ENCODE data around the gene ZNG1F.
"Not testable (repeated sequence)": the region's sequence is repeated elsewhere in the genome, so short reads cannot be mapped to it uniquely, and the experiment has no call there.

ZNG1F gene

DNA sequence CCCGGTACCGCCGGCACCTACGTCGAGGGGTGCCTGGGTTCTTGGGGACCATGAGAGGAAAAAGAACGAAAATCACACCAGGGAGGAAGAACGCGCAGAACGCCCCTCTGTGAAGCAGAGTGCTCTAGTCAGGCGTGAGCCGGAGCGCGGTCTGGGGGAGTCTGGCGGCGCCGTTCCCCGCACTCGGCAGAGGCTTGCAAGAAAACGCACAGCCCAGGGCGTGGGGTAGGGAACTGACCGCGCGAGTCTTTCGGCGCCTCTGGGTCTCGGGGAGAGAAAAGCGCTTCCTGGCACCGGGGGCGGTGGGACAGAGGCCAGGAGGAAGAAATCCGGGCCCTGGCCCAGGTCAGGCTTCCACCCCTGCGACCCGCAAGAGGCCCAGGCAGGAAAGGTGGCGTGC is 65.3 kb downstream of the ZNG1F start:
- not testable (repeated sequence) for DNase-seq (ENCODE audit: low read depth in 2 of 3, low spot score in 1 of 3)

DNA sequence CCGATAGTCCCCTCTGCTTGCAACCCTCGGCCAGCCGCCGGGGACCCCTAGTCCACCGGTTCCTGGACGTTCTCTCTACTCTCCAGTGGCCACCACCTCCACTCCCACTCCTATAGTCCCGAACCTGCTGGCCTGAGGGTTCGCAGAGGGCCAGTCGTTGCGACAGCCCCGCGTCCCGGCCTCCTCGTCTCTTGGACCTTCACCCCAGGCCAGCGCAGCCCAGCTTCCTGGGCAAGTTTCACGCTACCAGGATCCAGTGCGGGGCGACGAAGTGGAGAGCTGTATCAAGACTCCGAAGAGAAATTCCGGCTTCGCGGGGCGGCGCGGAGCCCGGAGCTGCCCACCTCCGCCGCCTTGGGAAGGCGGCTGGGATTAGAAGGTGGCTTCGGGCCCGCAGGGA is 65.7 kb downstream of the ZNG1F start:
- DNase-seq (ENCODE audit: low read depth in 2 of 3, low spot score in 1 of 3) = not testable (repeated sequence)

DNA sequence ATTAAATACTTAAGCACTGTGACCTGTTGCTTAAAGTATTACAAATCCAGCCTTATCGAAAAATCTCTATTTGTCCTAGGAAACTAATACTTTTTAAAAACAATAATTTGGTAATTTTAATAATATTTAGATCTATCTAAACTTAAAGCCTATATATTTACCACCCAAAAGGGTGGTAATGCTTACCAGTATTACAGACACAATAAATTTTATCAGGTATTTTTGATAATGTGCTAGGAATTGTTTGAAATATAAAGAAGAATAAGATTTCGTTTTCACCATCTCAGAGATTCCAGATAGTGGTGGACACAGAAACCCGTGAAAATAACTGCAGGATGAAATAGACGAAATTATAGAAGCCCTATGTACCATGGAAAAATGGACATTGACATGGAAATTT is 68.4 kb downstream of the ZNG1F start:
- not testable (repeated sequence) for DNase-seq (ENCODE audit: low read depth in 2 of 3, low spot score in 1 of 3)

DNA sequence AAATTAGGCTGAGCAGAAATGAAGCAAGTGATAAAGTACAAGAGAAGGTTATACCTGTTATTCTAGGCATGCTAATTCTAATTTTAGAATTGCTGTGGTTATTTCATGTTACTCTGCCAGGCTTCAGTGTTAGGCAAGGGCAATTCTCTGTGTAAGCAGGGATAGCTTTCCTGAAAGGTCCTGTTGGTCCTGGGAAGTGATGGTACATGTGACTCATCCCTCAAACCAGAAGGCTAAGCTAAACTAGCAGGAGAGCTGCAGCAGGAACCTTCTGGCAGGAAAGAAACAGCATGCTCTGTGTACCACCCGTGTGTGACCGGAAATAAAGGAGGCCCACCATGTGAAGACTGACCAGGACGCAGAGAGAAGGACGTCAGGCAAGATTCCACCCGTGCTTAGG is 69.4 kb downstream of the ZNG1F start:
- not testable (repeated sequence) for DNase-seq (ENCODE audit: low read depth in 2 of 3, low spot score in 1 of 3)

DNA sequence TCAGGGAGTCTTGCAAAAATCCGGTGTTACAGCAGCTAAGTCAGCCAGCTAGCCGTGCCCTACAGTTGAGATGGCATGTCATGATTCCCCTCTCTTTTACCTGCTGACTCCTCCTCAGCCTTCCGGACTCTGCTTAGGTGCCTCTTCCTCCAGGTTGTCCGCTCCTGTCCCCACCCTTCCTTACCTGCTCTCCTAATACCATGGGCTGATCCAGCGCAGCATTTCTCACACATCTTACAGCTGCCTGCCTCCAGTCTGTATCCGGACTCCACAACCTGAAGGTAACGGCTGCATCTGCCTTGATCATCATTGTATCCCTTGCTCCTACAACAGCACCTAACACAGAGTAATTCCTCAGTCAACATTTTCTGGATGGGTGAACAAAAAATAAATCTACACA is 69.8 kb downstream of the ZNG1F start:
- DNase-seq (ENCODE audit: low read depth in 2 of 3, low spot score in 1 of 3) = not testable (repeated sequence)

DNA sequence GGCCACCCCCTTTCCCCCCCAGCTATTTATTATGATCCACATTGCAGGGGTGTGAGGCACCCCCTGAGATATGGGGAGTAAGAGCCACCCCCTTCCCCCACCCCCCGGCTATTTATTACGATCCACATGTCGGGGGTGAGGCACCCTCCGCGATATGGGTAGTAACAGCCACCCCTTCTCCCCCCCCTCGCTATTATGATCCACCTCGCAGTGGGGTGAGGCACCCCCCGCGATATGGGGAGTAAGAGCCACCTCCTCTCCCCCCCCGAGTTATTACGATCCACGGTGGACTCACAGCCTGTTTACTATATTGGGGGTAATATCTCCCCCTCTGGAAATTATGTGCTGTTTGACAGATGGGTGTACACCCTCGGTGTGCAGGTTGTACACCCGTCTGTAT is 75.8 kb downstream of the ZNG1F start:
- DNase-seq (ENCODE audit: low read depth in 2 of 3, low spot score in 1 of 3) = not testable (repeated sequence)

DNA sequence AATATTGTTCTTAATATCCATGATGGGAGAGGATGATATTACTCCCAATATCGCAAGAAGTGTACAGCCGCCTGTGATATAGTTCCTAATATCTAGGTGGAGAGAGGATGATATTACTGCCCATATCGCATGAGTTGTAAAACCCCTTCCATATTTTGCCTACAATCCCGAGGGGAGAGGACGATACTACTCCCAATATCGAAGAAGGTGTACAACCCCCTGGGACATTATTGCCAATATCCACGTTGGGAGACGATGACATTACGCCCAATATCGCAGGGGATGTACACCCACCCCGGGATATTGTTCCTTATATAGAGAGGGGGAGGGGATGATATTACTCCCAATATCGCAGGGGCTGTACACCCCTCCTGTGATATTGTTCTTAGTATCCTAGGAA is 77.7 kb downstream of the ZNG1F start:
- DNase-seq (ENCODE audit: low read depth in 2 of 3, low spot score in 1 of 3) = not testable (repeated sequence)

DNA sequence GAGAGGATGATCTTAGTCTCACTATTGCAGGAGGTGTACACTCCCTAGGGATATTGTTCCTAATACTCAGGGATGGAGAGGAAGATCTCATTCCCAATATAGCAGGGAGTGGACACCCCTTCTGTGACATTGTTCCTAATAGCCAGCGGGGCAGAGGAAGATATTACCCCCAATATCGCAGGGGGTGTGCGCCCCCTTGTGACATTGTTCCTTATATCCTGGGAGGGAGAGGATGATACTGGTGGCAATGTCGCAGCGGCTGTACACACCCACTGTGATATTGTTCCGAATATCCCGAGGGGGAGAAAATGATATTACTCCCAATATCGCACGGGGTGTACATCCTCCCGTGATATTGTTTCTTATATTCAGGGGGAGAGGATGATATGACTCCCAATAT is 78.2 kb downstream of the ZNG1F start:
- DNase-seq (ENCODE audit: low read depth in 2 of 3, low spot score in 1 of 3) = not testable (repeated sequence)

DNA sequence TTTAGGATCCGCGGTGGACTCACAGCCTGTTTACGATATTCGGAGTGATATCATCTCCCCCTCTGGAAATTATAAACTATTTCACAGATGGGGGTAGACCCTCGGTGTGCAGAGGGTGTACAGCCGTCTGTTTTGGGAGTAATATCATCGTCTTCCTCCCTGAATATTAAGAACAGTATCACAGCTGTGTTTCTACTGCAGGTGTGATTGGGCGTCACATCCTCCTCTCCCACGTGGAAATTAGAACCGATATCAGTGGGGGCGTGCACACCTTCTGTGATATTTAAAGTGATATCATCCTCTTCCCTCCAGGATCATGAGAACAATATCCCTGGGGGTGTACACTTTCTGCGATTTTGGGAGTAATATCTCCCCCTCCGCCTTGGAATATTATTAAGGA is 79.9 kb downstream of the ZNG1F start:
- DNase-seq (ENCODE audit: low read depth in 2 of 3, low spot score in 1 of 3) = not testable (repeated sequence)

DNA sequence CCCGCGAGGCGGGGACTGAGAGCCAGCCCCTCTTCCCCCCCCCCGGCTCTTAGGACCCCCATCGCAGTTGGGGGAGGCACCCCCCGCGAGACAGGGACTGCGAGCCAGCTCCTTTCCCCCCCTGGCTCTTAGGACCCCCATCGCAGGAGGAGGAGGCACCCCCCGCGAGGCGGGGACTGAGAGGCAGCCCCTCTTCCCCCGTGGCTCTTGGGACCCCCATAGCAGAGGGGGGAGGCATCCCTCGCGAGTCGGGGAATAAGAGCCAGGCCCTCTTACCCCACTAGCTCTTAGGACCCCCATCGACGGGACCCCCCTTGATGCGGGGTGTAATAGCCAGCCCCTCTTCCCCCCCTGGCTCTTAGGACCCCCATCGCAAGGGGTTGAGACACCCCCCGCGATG is 80.3 kb downstream of the ZNG1F start:
- DNase-seq (ENCODE audit: low read depth in 2 of 3, low spot score in 1 of 3) = not testable (repeated sequence)

DNA sequence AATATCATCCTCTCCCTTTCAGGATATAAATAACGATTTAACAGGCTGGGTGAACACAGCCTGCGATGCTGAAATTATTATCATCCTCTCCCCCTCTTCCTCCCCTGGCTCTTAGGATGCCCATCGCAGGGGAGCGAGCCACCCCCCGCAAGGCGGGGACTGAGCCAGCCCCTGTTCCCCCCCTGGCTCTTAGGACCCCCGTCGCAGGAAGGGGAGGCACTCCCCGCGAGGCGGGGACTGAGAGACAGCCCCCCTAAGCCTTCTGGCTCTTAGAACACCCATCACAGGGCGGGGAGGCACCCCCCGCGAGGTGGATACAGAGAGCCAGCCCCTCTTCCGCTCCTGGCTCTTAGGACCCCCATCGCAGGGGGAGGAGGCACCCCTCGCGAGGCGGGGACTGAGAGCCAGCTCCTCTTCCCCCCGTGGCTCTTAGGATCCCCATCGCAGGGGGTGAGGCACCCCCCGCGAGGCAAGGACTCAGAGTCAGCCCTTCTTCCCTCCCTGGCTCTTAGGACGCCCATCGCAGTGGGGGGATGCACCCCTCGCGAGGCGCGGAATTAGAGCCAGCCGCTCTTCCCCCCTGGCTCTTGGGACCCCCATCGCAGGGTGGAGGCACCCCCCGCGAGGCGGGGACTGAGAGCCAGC is 82.5 kb downstream of the ZNG1F start:
- DNase-seq (ENCODE audit: low read depth in 2 of 3, low spot score in 1 of 3) = not testable (repeated sequence)

DNA sequence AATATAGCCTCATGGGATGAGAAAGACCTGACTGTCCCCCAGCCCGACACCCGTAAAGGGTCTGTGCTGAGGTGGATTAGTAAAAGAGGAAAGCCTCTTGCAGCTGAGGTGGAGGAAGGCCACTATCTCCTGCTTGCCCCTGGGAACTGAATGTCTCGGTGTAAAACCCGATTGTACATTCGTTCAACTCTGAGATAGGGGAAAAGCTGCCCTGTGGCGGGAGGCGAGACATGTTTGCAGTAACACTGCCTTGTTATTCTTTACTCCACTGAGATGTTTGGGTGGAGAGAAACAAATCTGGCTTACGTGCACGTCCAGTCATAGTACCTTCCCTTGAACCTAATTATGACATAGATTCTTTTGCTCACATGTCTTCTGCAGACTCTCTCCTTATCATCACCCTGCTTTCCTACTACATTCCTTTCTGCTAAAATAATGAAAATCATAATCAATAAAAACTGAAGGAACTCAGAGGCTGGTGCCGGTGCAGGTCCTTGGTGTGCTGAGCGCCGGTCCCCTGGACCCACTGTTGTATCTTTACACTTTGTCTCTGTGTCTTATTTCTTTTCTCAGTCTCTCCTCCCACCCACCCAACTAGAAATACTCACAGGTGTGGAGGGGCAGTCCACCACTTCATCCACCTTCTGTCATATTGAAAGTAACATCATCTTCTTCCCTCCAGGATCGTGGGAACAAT is 83.4 kb downstream of the ZNG1F start:
- DNase-seq (ENCODE audit: low read depth in 2 of 3, low spot score in 1 of 3) = not testable (repeated sequence)

DNA sequence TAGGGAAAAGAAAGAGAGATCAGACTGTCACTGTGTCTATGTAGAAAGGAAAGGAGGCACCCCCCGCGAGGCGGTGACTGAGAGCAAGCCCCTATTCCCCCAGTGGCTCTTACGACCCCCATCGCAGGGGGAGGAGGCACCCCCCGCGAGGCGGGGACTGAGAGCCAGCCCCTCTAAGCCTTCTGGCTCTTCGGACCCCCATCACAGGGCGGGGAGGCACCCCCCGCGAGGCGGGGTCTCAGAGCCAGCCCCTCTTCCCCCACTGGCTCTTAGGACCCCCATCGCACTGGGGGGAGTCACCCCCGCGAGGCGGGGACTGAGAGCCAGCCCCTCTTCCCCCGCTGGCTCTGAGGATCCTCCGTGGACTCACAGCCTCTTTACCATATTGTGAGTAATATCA is 84.6 kb downstream of the ZNG1F start:
- DNase-seq (ENCODE audit: low read depth in 2 of 3, low spot score in 1 of 3) = not testable (repeated sequence)

DNA sequence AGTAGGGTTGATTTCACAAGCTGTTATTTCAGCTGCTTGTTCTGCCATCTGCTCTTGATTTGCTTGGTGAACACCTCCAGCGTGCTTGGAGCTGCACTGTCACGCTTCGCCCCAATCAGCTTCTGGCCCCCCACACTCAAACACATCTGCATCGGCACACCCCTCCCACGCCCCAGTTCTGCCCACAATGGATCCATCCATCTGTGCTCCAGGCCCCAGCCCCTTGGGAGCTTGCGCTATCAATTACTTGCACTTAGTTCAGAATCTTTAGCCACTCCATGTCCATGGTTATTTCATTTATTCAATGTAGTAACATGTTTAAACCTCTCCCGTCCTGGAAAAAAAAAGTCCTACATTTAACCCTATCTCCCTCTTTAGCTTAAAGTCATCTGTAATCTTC is 88.6 kb downstream of the ZNG1F start:
- not testable (repeated sequence) for DNase-seq (ENCODE audit: low read depth in 2 of 3, low spot score in 1 of 3)

DNA sequence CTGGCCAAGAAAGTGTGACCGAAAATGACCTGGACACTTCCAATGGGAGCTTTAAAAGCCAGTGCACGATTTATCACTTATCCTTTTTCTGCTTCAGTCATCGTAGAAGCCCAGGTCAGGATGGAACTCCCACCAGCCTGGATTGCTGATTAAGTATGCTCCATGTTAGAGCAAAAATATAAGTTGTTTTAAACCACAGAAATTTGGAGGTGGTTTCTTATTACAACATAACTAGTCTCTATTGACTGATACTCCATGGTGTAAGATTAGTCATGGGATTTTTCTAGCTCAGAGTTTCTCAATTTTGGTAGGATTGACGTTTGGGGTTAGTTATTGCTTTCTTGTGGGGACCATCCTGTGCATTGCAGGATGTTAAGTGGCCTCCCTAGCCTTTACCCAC is 90.4 kb downstream of the ZNG1F start:
- DNase-seq (ENCODE audit: low read depth in 2 of 3, low spot score in 1 of 3) = not testable (repeated sequence)

DNA sequence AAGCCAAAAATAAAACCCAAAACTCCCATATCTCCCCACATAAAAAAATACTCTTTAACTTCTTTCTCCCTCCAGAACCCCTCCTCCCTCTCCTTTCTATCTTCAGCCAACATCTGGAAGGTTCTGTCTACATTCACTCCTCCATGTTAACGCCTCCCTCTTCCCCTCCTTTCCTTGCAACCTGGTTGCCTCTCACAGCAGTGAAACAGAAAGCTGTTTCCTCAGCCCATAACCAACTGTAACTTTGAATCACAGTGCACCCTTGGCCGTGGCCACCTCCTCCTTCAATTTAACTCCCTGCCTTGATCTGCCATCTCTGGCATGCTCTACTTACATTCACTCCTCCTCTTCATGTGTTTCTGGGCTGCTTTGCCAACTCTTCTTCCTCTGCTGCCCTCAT is 94.1 kb downstream of the ZNG1F start:
- DNase-seq (ENCODE audit: low read depth in 2 of 3, low spot score in 1 of 3) = not testable (repeated sequence)

DNA sequence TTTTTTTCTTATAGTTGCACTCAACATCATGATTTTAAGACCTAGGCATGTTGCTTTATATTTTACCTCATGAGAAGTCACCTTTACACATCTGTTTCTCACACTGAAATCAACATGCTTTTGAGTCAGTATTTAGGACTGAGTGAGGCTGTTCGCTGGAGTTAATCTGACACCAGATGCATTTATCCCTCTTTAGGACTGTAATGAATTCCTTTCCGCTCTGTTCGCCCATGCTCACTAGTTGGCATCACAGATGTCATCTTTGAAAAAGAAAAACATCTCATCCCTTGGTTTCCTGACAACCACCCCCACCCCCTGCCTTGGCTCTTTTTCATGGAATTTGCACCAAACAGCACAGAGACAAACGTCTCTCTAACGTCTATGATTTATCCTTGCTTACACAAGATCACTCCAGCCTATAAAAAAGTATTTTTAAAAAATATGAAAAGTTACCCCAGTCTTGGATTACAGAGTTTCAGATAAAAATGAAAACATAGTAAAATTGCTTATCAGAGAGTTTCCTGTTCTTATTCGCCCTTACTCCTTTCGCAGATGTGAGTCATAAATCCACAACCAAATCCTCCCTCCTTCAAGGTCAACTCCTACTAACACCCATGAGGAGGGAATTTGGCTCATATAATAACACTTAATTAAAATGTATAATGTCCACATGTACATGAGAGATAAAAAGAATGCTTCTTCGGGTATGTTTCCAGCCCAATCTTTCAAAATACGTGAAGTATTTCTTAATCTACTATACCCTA is 94.9 kb downstream of the ZNG1F start:
- DNase-seq (ENCODE audit: low read depth in 2 of 3, low spot score in 1 of 3) = not testable (repeated sequence)

DNA sequence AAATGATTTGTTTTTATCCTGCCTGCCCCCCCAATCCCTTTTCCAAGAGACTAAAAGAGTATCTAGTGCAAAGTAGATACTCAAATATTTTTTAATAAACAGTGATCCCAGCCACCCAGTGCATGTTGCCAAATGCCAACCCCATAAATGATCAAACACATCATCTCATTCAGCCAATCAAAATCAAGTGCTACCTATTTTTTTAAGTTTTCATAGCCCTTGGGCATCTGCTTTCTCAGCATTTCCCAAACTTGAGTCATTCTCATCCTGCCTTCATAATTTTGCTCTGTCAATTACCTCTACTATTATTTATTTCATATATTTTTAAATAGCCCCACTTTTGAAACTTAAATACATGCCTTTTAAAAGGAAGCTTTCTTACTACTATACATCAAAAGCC is 98.2 kb downstream of the ZNG1F start:
- DNase-seq (ENCODE audit: low read depth in 2 of 3, low spot score in 1 of 3) = not testable (repeated sequence)

DNA sequence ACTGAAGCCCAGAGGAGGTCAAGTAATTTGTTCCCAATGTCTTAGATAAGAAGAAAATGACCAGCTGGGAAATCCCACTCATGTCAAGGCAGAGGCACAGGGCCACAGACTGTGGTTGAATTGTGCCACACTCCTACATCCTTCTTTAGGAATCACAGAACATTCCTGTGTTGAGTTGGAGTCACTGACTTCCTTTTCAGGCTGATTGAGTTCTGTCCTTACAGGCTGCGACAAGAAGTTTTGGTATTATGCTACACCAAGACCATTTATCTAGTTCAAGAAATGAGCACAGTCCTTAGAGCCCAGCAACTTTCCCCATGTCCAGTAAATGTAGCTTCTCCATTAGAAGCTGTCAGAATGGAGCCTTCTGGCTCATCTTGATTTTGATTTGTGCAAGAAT is 98.7 kb downstream of the ZNG1F start:
- not testable (repeated sequence) for DNase-seq (ENCODE audit: low read depth in 2 of 3, low spot score in 1 of 3)

DNA sequence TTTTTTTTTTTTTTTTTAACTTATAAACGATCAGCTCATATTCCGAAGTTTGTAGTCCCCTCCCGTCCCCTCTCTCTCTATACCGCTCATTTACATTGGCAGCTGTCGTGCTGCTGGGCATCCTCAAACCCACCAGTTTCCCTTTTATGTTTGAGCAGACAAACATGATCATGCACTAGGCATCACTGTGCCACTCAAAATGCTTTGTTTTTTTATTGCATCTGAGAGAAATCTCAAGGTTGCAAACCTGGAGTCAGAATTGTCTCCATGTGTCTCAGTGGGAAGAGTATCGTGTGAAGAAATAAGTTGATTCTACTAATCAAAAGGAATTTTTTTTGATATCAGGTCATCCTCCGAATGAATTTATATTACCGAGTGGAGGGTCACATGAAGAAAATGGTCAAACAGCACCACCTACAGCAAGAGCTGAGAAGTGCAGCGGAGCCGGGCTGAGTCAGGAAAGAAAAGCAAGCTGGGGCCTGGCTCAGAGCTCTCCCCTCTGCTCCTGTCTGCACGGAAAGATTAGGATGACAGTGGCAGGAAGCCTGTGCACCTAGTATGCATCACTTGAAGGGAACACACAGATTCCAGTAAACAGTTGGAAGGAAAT is 100.6 kb downstream of the ZNG1F start:
- not testable (repeated sequence) for DNase-seq (ENCODE audit: low read depth in 2 of 3, low spot score in 1 of 3)

DNA sequence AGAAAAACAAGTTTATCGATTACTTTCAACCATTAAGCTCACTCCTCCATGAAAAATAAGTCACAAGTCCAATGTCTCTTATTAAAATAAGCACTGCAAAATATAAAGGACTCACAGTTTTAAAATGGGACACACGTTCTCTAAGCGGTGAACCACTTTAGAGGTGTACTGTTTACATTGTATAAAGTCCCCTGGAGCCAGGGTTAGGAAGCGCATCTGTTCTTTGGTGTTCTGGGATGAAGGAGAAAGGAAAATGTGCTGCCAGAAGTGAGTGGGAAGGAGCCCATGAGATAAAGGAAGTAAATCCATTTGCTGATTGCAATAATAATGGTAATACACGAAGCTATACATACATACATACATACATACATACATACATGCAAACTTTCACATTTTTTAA is 101.2 kb downstream of the ZNG1F start:
- not testable (repeated sequence) for DNase-seq (ENCODE audit: low read depth in 2 of 3, low spot score in 1 of 3)
